Left ventricle myocardium inferior (tissue), 1 donor: ENCODE data around the gene HLCS. TPM values are rescaled to one million over a fixed set of nuclear protein-coding genes. Genes with fewer than 3 reads are reported as not detected.
"Not testable (repeated sequence)": the region's sequence is repeated elsewhere in the genome, so short reads cannot be mapped to it uniquely, and the experiment has no call there.

Experiments used
- DNase-seq: peaks from one replicate; pipeline ENCODE4 v3.0.0-alpha.2; 2020
- H3K27ac ChIP-seq: fragments of 200-600 bp; replicated peaks from 2 replicates; pipeline ENCODE4 v1.8.0; 2021
- H3K27me3 ChIP-seq: fragments of 200-600 bp; 2 replicates; pipeline ENCODE4 v1.8.0; 2021; ENCODE audit warnings: low read depth
- H3K36me3 ChIP-seq: fragments of 200-600 bp; 2 replicates; pipeline ENCODE4 v1.8.0; 2021
- H3K4me1 ChIP-seq: fragments of 200-600 bp; 2 replicates; pipeline ENCODE4 v1.8.0; 2021
- H3K4me3 ChIP-seq: fragments of 200-600 bp; 2 replicates; pipeline ENCODE4 v1.8.0; 2021; ENCODE audit warnings: mild to moderate bottlenecking, moderate library complexity
- H3K9me3 ChIP-seq: fragments of 200-600 bp; replicated peaks from 2 replicates; pipeline ENCODE4 v1.8.0; 2021
- CTCF ChIP-seq: fragments of 200-600 bp; IDR thresholded peaks from 2 replicates; pipeline ENCODE4 v1.8.0; 2021; ENCODE audit warnings: antibody characterized with exemption, mild to moderate bottlenecking, borderline replicate concordance
- intact Hi-C: fragments of 100-400 bp; cut with micrococcal nuclease; formaldehyde crosslinking; loops from one replicate; pipeline ENCODE4 v1.11.0; 2022
- total RNA-seq: library from RNA; stranded (reverse); fragmentation: NEBNext Ultra II Directional; extraction: Animal tissue kit (Norgen Biotek cat#: 25700); gene quantifications from one replicate; pipeline ENCODE4 v1.2.1, GENCODE V29; 2021
- donor health status: DM: no; HTN: yes; CAD: no; lungs with severe emphysema.

HLCS gene
- total RNA-seq, 1 donor from 2014 or later = 5.3 TPM

- Histone ChIP-seq H3K4me3 (no peak overlapping the region), H3K27me3 (no peaks in the 10 kb centered on the region), H3K4me1 (peaks cover 18% of the 10 kb centered on the region), H3K9me3 (no peaks in the 10 kb centered on the region), H3K36me3 (peaks cover 16% of the 10 kb centered on the region), H3K27ac (no peak overlapping the region)
- TF ChIP-seq CTCF = no peak
- DNase-seq = no peak
- intact Hi-C loops = no loop called here
These were observed 2.1 kb downstream of the HLCS start for GRCh38 chr21:36964398-36964797.

GRCh38 chr21:36962098-36962780 is 4.2 kb downstream of the HLCS start:
- Histone ChIP-seq H3K4me1 (peaks cover 16% of the 10 kb centered on the region), H3K27ac (no peak overlapping the region), H3K27me3 (no peaks in the 10 kb centered on the region), H3K36me3 (peaks cover 16% of the 10 kb centered on the region), H3K4me3 (no peak overlapping the region), H3K9me3 (no peaks in the 10 kb centered on the region)
- DNase-seq = no peak
- no peak for TF ChIP-seq CTCF
- intact Hi-C loops = no loop called here

- Histone ChIP-seq H3K36me3 (peaks cover 16% of the 10 kb centered on the region), H3K27ac (no peak overlapping the region), H3K27me3 (no peaks in the 10 kb centered on the region), H3K9me3 (no peaks in the 10 kb centered on the region), H3K4me1 (peaks cover 5% of the 10 kb centered on the region), H3K4me3 (no peak overlapping the region)
- intact Hi-C loops = no loop called here
- no peak for TF ChIP-seq CTCF
- DNase-seq = no peak
These were observed 5.7 kb downstream of the HLCS start for GRCh38 chr21:36960676-36961284.

- H3K27ac ChIP-seq = no peak overlapping the region
- H3K4me1 ChIP-seq = no peaks in the 10 kb centered on the region
- H3K4me3 ChIP-seq = no peak overlapping the region
- no peaks in the 10 kb centered on the region for H3K27me3 ChIP-seq
- DNase-seq = no peak
- no peak for TF ChIP-seq CTCF
- no peaks in the 10 kb centered on the region for H3K9me3 ChIP-seq
- H3K36me3 ChIP-seq = peaks cover 16% of the 10 kb centered on the region
- intact Hi-C loops = no loop called here
These were observed 7.2 kb downstream of the HLCS start for GRCh38 chr21:36959020-36959835.

GRCh38 chr21:36955783-36956182 is 10.7 kb downstream of the HLCS start:
- Histone ChIP-seq H3K27ac (no peak overlapping the region), H3K9me3 (no peaks in the 10 kb centered on the region), H3K36me3 (peaks cover 8% of the 10 kb centered on the region), H3K27me3 (no peaks in the 10 kb centered on the region), H3K4me3 (no peak overlapping the region), H3K4me1 (no peaks in the 10 kb centered on the region)
- TF ChIP-seq CTCF = no peak
- intact Hi-C loops = no loop called here
- DNase-seq = no peak

- DNase-seq, H3K27ac ChIP-seq, H3K4me1 ChIP-seq, intact Hi-C loops, H3K4me3 ChIP-seq, H3K9me3 ChIP-seq, H3K27me3 ChIP-seq: not testable (repeated sequence)
- peaks cover 10% of the 10 kb centered on the region for H3K36me3 ChIP-seq
These were observed 14.1 kb downstream of the HLCS start for GRCh38 chr21:36952331-36952730.
